ENCODE measurements around the gene LRFN4. TPM values are rescaled to one million over a fixed set of nuclear protein-coding genes. Genes with fewer than 3 reads are reported as not detected.

The LRFN4 gene
- total RNA-seq, 2 experiments from 2014 or later, result 33.9 to 38.6 TPM

DNA sequence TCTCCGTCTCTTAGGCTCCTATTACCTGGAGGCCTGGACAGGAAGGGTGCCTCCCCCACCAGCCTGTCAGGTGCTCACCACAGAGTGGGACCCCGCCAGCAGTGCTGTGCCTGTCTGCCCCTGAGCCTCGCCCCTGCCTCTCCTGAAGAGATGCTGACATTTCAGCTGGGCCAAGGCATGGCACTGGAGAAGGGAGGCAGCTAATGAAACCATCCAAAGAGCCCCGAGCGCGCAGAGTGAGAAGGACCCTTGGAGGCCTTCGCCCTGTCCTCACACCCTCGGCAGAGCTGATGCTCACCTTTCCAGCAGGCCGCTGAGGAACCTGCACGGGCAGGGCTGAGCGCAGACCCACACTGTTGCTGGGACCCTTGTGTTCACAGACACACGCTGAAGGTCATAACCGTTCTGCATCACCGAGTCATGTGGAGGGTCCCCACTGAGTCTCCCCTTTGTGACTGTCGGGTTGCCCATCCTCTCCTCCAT, 2.1 kb upstream of the LRFN4 start:
- POLR2A ChIA-PET, result interaction anchor here (0.7 kb wide), 1 partner anchor 12 kb away, joined by 3 read pairs; no protein-coding TSS in a partner anchor
- no peaks in the 10 kb centered on the region for H4K20me1 ChIP-seq (ENCODE audit: insufficient read depth, low read length)
- peaks cover 6% of the 10 kb centered on the region; the same call in 1 of the 2 replicates for H3K36me3 ChIP-seq (ENCODE audit: insufficient read depth, low read length)
- no peak overlapping the region for H3K4me3 ChIP-seq (ENCODE audit: low read depth, low read length, poor library complexity, severe bottlenecking)
- H3K9me2 ChIP-seq (ENCODE audit: insufficient read depth, low read length), result no peaks in the 10 kb centered on the region
- H3K79me2 ChIP-seq (ENCODE audit: insufficient read depth, low read depth, low read length), result peaks cover 7% of the 10 kb centered on the region; the same call in 1 of the 2 replicates
- H2AFZ ChIP-seq (ENCODE audit: low read length), result no peak overlapping the region
- no TSS peak for BruUV-seq (replicated peaks)
- H3K9me3 ChIP-seq (ENCODE audit: low read length), result no peaks in the 10 kb centered on the region
- peak overlapping the region; percentile 72 for H3K27ac ChIP-seq (ENCODE audit: low read depth, low read length, poor library complexity, severe bottlenecking)
- DNase-seq (ENCODE audit: low spot score), result no peak
- TF ChIP-seq EZH2phosphoT487 (IDR thresholded peaks at IDR 0.05; ENCODE audit: borderline replicate concordance, low read depth, low read length) (no peak), CTCF (conservative IDR thresholded peaks at IDR 0.05; ENCODE audit: low read length) (no peak)
- intact Hi-C loops (cut with micrococcal nuclease; ENCODE audit: unreplicated experiment), result no loop called here
- CTCF ChIA-PET (ENCODE audit: unreplicated experiment), result no interaction called here
- no peak overlapping the region for H3K4me2 ChIP-seq (ENCODE audit: low read length)
- H3K4me1 ChIP-seq (ENCODE audit: insufficient read depth, low read length, poor library complexity, severe bottlenecking), result peaks cover 50% of the 10 kb centered on the region

DNA sequence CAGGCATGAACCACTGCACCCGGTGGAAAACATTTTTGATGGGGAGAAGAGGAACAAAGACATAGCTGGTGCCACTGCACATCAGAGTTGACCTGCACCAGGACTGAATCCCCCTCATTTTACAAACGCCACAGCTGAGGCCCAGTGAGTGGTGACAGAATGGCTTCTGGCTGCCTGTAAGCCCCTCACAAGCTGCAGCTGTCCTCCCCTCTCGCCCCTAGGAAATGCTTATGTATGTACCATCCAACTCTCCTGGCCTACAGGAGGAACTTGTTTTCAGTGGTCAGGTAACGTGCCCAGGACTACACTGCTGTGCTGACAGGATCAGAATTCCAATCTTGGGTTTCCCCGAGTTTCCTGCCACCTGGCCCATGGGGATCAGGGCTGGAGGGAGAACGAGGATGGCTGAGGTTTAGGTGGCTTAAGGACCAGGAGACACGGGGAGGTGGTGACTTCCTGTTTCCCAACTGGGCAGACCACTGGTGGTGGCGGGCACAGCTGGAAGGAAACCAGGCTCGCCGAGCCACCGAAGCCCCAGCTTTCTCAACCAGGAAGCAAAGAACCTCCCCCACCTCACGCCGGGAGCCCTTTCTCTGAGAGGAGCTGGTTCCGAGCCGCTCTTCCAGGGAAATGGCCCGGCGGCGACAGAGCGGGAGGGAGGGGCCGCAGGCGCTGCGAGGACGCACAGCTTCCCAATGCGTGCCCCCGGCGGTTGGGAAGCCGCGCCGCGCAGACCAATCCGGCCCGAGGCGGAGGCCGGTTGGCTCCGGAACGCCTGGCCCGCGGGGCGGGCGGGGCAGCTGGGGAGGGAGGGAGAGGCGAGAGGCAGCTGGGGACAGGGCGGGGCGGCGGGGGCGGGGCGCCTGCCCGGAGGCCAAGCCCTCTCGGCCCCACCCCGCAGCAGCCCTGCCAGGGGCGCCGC, 1.0 kb upstream of the LRFN4 start:
- DNase-seq (ENCODE audit: low spot score), result peak; percentile 90
- TSS peak; percentile 71 for BruUV-seq (replicated peaks)
- TF ChIP-seq CTCF (conservative IDR thresholded peaks at IDR 0.05; ENCODE audit: low read length) (no peak), EZH2phosphoT487 (IDR thresholded peaks at IDR 0.05; ENCODE audit: borderline replicate concordance, low read depth, low read length) (no peak)
- Histone ChIP-seq H3K4me2 (ENCODE audit: low read length) (peak overlapping the region; percentile 71), H2AFZ (ENCODE audit: low read length) (peak overlapping the region; percentile 39), H3K36me3 (ENCODE audit: insufficient read depth, low read length) (peaks cover 6% of the 10 kb centered on the region; the same call in 1 of the 2 replicates), H3K9me2 (ENCODE audit: insufficient read depth, low read length) (no peaks in the 10 kb centered on the region), H3K9me3 (ENCODE audit: low read length) (no peaks in the 10 kb centered on the region), H3K4me1 (ENCODE audit: insufficient read depth, low read length, poor library complexity, severe bottlenecking) (peaks cover 50% of the 10 kb centered on the region), H3K27ac (ENCODE audit: low read depth, low read length, poor library complexity, severe bottlenecking) (peak overlapping the region; percentile 72), H4K20me1 (ENCODE audit: insufficient read depth, low read length) (no peaks in the 10 kb centered on the region), H3K4me3 (ENCODE audit: low read depth, low read length, poor library complexity, severe bottlenecking) (peak overlapping the region; percentile 89), H3K79me2 (ENCODE audit: insufficient read depth, low read depth, low read length) (peaks cover 7% of the 10 kb centered on the region; the same call in 1 of the 2 replicates)
- ChIA-PET POLR2A (interaction anchor here (0.5 to 1.3 kb wide), 5 partner anchors 12 to 382 kb away, joined by 3 to 6 read pairs (median 3); partner anchors contain the start of gene RCE1), CTCF (ENCODE audit: unreplicated experiment) (interaction anchor here (0.5 to 0.8 kb wide), 2 partner anchors 9 to 13 kb away, joined by 3 read pairs; no protein-coding TSS in a partner anchor)
- intact Hi-C loops (cut with micrococcal nuclease; ENCODE audit: unreplicated experiment), result loop anchor here (1.0 to 2.0 kb wide), 2 partner anchors 13 to 27 kb away; partner anchors contain the start of gene RCE1

Data from OCI-LY7 (cell line).